Spleen (tissue), 7 donors: ENCODE results near the gene SLC22A1.

Experiments
- POLR2A ChIP-seq, 3 donors: fragments of 450-650 bp; IDR thresholded peaks; one replicate each; pipeline ENCODE4 v1.5.1; 2017; ENCODE audit warnings: antibody characterized with exemption in 3 of 3, mild to moderate bottlenecking in 1 of 3
- TF ChIP-seq, protein P1 (sequence below), 11 experiments: fragments of 200-600 bp in 7 of 11; fragments of 450-650 bp in 4 of 11; sonication (generic) in 4 of 11; IDR thresholded peaks in 8 of 11; conservative IDR thresholded peaks in 3 of 11; 1 replicate in 7 of 11; 2 replicates in 4 of 11; pipeline versions ENCODE4 v1.4.0 to v1.8.0; 2016 to 2021; ENCODE audit warnings: antibody characterized with exemption in 11 of 11, inconsistent platforms in 4 of 11, mild to moderate bottlenecking in 1 of 11
- donor health status: DM: no; HTN: no; CAD: no; lungs with moderate emphysema.
- donor health status: DM: no; HTN: no; CAD: no.
- donor health status: DM: no; HTN: no; CAD: no.

DNA sequence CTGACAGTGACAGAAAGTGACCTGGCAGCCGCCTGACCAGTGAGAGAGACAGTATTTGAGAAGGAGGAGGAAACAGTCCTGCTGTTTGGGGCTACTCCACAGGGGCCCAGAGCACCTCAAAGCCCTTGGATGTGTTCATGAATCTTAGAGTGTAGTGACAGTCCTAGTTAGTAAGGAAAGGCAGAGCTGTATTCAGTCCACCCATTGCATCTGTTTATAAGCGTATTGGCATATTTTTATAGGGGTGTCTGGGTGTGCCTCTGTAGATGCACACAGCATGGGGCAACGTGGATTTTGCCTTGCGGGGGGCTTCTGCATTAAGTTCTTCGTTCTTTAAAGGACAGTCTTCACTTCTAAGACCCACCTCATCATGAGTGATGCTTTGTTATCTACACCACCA, 44.6 kb upstream of the SLC22A1 start:
- TF ChIP-seq POLR2A (IDR thresholded peaks at IDR 0.05) = no peak
- TF ChIP-seq, protein P1, sequence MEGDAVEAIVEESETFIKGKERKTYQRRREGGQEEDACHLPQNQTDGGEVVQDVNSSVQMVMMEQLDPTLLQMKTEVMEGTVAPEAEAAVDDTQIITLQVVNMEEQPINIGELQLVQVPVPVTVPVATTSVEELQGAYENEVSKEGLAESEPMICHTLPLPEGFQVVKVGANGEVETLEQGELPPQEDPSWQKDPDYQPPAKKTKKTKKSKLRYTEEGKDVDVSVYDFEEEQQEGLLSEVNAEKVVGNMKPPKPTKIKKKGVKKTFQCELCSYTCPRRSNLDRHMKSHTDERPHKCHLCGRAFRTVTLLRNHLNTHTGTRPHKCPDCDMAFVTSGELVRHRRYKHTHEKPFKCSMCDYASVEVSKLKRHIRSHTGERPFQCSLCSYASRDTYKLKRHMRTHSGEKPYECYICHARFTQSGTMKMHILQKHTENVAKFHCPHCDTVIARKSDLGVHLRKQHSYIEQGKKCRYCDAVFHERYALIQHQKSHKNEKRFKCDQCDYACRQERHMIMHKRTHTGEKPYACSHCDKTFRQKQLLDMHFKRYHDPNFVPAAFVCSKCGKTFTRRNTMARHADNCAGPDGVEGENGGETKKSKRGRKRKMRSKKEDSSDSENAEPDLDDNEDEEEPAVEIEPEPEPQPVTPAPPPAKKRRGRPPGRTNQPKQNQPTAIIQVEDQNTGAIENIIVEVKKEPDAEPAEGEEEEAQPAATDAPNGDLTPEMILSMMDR (IDR thresholded peaks at IDR 0.05 in 8 of 11, conservative IDR thresholded peaks at IDR 0.05 in 3 of 11) = no peak
